ENCODE data around the gene POU6F2.

DNA sequence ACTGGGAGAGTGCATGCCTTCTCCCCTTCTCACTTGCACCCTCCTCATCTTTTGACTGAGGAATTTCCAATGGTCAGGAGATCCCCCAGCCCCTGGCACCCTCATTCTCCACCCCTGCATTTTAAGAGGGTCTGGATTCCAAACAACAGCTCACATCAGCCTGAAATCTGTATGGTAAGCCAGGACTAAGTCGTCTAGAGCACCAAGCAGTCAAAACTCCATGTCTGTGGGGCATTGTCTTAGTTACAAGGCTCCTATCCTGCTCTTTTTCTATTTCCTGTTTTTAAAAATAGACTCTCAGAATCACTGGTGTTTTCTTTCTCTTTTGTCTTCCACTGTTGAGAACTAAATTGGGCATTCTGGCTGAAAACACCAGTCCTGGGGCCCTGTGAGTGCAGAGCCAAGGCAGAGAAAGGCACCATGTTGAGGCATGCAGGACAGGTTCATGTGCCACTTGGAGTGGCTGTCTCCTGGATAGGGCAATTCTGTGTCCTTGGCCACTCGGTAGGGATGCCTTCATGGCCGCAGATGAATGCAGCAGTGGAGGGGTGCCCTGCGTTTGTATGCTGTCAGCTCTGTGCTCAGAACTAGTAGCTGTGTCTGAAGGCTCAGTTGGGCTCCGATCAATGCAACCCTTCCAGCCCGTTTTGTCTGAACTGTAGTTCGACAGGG is 371.9 kb downstream of the POU6F2 start:
- no peak for TF ChIP-seq EP300 (IDR thresholded peaks at IDR 0.05; ENCODE audit: borderline replicate concordance)
- TF ChIP-seq CEBPB (IDR thresholded peaks at IDR 0.05) = no peak
- TF ChIP-seq, protein P1, sequence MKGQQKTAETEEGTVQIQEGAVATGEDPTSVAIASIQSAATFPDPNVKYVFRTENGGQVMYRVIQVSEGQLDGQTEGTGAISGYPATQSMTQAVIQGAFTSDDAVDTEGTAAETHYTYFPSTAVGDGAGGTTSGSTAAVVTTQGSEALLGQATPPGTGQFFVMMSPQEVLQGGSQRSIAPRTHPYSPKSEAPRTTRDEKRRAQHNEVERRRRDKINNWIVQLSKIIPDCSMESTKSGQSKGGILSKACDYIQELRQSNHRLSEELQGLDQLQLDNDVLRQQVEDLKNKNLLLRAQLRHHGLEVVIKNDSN (IDR thresholded peaks at IDR 0.05) = no peak
- no peak for TF ChIP-seq REST (IDR thresholded peaks at IDR 0.05; ENCODE audit: low read depth)
- TF ChIP-seq RAD21 (IDR thresholded peaks at IDR 0.05; ENCODE audit: low read depth) = no peak
- no peak for TF ChIP-seq TAF1 (IDR thresholded peaks at IDR 0.05; ENCODE audit: low read depth)
- no peak for TF ChIP-seq YY1 (IDR thresholded peaks at IDR 0.05; ENCODE audit: low read depth)
